HepG2 (cell line): Measurements from ENCODE around the gene NDRG3. TPM values are rescaled to one million over a fixed set of nuclear protein-coding genes. Genes with fewer than 3 reads are reported as not detected.

ENCODE experiments used
- CENPX ChIP-seq: sonication (generic); formaldehyde crosslinking; IDR thresholded peaks from 2 replicates; pipeline ENCODE4 v1.9.0; 2021; ENCODE audit warnings: mild to moderate bottlenecking, missing genetic modification reagents, moderate library complexity
- GTF2F1 ChIP-seq: fragments of 150-350 bp; IDR thresholded peaks from 2 replicates; pipeline ENCODE4 v1.6.1; 2014; ENCODE audit warnings: low read length
- HNRNPH1 ChIP-seq: fragments of 200-400 bp; formaldehyde crosslinking; optimal IDR thresholded peaks from 2 replicates; pipeline ENCODE3; 2017; ENCODE audit warnings: mild to moderate bottlenecking, low read depth, low read length
- JDP2 ChIP-seq: sonication (generic); formaldehyde crosslinking; IDR thresholded peaks from 2 replicates; pipeline ENCODE4 v1.8.1; 2022; ENCODE audit warnings: missing genetic modification reagents, borderline replicate concordance
- KAT8 ChIP-seq: IDR thresholded peaks from 2 replicates; pipeline ENCODE4 v1.6.1; 2016; ENCODE audit warnings: missing genetic modification reagents, missing compliant biosample characterization
- SNAPC2 ChIP-seq: sonication (generic); formaldehyde crosslinking; IDR thresholded peaks from 2 replicates; pipeline ENCODE4 v1.8.1; 2022; ENCODE audit warnings: mild to moderate bottlenecking, missing genetic modification reagents
- TCF7 ChIP-seq: sonication (generic); IDR thresholded peaks from 2 replicates; pipeline ENCODE4 v1.6.1; 2016; ENCODE audit warnings: antibody characterized with exemption, low read depth
- ZNF318 ChIP-seq: sonication (generic); formaldehyde crosslinking; IDR thresholded peaks from 2 replicates; pipeline ENCODE4 v1.4.0; 2020; ENCODE audit warnings: mild to moderate bottlenecking, missing genetic modification reagents
- ZNF431 ChIP-seq: sonication (generic); formaldehyde crosslinking; IDR thresholded peaks from 2 replicates; pipeline ENCODE4 v1.9.0; 2022; ENCODE audit warnings: missing genetic modification reagents, low read depth, mild to moderate bottlenecking, borderline replicate concordance
- ZNF451 ChIP-seq: sonication (generic); formaldehyde crosslinking; IDR thresholded peaks from 2 replicates; pipeline ENCODE4 v1.5.0; 2020; ENCODE audit warnings: mild to moderate bottlenecking, missing genetic modification reagents
- ZNF512B ChIP-seq: sonication (generic); formaldehyde crosslinking; IDR thresholded peaks from 2 replicates; pipeline ENCODE4 v1.5.1; 2020; ENCODE audit warnings: missing genetic modification reagents, mild to moderate bottlenecking, borderline replicate concordance
- ZNF547 ChIP-seq: sonication (generic); formaldehyde crosslinking; IDR thresholded peaks from 2 replicates; pipeline ENCODE4 v1.5.1; 2020; ENCODE audit warnings: mild to moderate bottlenecking, missing genetic modification reagents
- ZNF569 ChIP-seq: sonication (generic); formaldehyde crosslinking; IDR thresholded peaks from 2 replicates; pipeline ENCODE4 v1.5.0; 2020; ENCODE audit warnings: mild to moderate bottlenecking, missing genetic modification reagents, moderate library complexity, borderline replicate concordance
- ZNF749 ChIP-seq: sonication (generic); formaldehyde crosslinking; IDR thresholded peaks from 2 replicates; pipeline ENCODE4 v1.8.0; 2022; ENCODE audit warnings: mild to moderate bottlenecking, missing genetic modification reagents, moderate library complexity, borderline replicate concordance
- polyA plus RNA-seq, 8 experiments: library from polyadenylated mRNA; depleted of rRNA in 3 of 8; stranded (reverse) in 7 of 8; unstranded in 1 of 8; fragments of >200 nt; fragmentation: Illumina TruSeq in 4 of 8; extraction: Trizol in 4 of 8; gene quantifications; 2 replicates each; pipeline versions ENCODE4 v1.2.1 to v1.2.3, GENCODE V29; 2011 to 2016; ENCODE audit warnings: low read depth in 4 of 8, missing spikeins in 1 of 8, mixed read lengths in 1 of 8; ENCODE audit not compliant: insufficient read depth in 1 of 8
- total RNA-seq, 5 experiments: library from RNA; depleted of rRNA; stranded (reverse); fragments of >200 nt; fragmentation: Illumina TruSeq; extraction: Trizol; gene quantifications; 2 replicates each; pipeline ENCODE4 v1.2.3, GENCODE V29; 2016; ENCODE audit warnings: low read depth in 1 of 5

Gene NDRG3
- total and polyA plus RNA-seq, 2 of the 13 experiments (the other 11 are each of a cell fraction or from before 2014, with no cell fraction given): 36.0 to 40.5 TPM

- TF ChIP-seq ZNF318 (no peak), ZNF512B (no peak), HNRNPH1 (no peak), ZNF451 (CRISPR knock-in tag) (no peak), SNAPC2 (CRISPR knock-in tag) (no peak), TCF7 (no peak), JDP2 (CRISPR knock-in tag) (no peak), ZNF547 (CRISPR knock-in tag) (no peak), ZNF431 (CRISPR knock-in tag) (no peak), ZNF569 (CRISPR knock-in tag) (no peak), ZNF749 (no peak), CENPX (no peak), GTF2F1 (no peak), KAT8 (CRISPR knock-in tag) (peak; percentile 77; the same call in 1 of the 2 replicates)
Measured at GRCh38 chr20:36607586-36608387, 138.1 kb downstream of the NDRG3 start (continued).
